Sigmoid colon (tissue), 7 donors: ENCODE results near the gene ZNF85. TPM values are rescaled to one million over a fixed set of nuclear protein-coding genes. Genes with fewer than 3 reads are reported as not detected.

ENCODE experiments used
- DNase-seq: peaks from one replicate; pipeline ENCODE4 v3.0.0-alpha.2; 2019
- H3K27ac ChIP-seq, 4 donors: fragments of 200-600 bp; sonication (generic); one replicate each; pipeline ENCODE4 v1.5.1; 2016 to 2019; ENCODE audit warnings: mild to moderate bottlenecking in 1 of 4
- H3K27me3 ChIP-seq, 3 donors: fragments of 200-600 bp; sonication (generic); one replicate each; pipeline ENCODE4 v1.5.1; 2019; ENCODE audit warnings: mild to moderate bottlenecking in 1 of 3
- H3K36me3 ChIP-seq, 4 donors: fragments of 200-600 bp; sonication (generic); one replicate each; pipeline ENCODE4 v1.5.1; 2016 to 2019
- H3K4me1 ChIP-seq, 4 donors: fragments of 200-600 bp; sonication (generic); one replicate each; pipeline ENCODE4 v1.5.1; 2017 to 2019
- H3K4me3 ChIP-seq, 4 donors: fragments of 200-600 bp; sonication (generic); one replicate each; pipeline ENCODE4 v1.5.1; 2017 to 2019; ENCODE audit warnings: mild to moderate bottlenecking in 2 of 4, moderate library complexity in 1 of 4
- H3K9me3 ChIP-seq, 4 donors: fragments of 200-600 bp in 3 of 4; sonication (generic) in 3 of 4; one replicate each; pipeline versions ENCODE4 v1.5.1 to v1.6.1; 2013 to 2019
- CTCF ChIP-seq, 4 experiments: fragments of 450-650 bp in 3 of 4; fragments of 200-600 bp in 1 of 4; IDR thresholded peaks; one replicate each; pipeline ENCODE4 v1.5.1; 2016 to 2019; ENCODE audit warnings: antibody characterized with exemption in 4 of 4, mild to moderate bottlenecking in 3 of 4, moderate library complexity in 2 of 4
- EP300 ChIP-seq, 4 donors: sonication (generic); formaldehyde crosslinking; IDR thresholded peaks; one replicate each; pipeline ENCODE4 v1.6.1; 2017; ENCODE audit warnings: antibody characterized with exemption in 4 of 4
- POLR2A ChIP-seq, 2 donors: fragments of 450-650 bp; IDR thresholded peaks; one replicate each; pipeline ENCODE4 v1.6.1; 2016; ENCODE audit warnings: antibody characterized with exemption in 2 of 2, mild to moderate bottlenecking in 2 of 2, moderate library complexity in 2 of 2
- POLR2AphosphoS5 ChIP-seq, 4 donors: sonication (generic); formaldehyde crosslinking; IDR thresholded peaks; one replicate each; pipeline ENCODE4 v1.6.1; 2017; ENCODE audit warnings: antibody characterized with exemption in 4 of 4
- WGBS, 2 donors: extraction: QIAGEN DNeasy Blood & Tissue Kit; methylation state at CpG; one replicate each; pipeline ENCODE4 v1.1.7; 2013; 5-methylcytosine and 5-hydroxymethylcytosine counted together
- intact Hi-C: fragments of 100-400 bp; cut with DNase I; formaldehyde crosslinking; loops from one replicate; pipeline ENCODE4 v1.15.1; 2023
- polyA plus RNA-seq, 3 donors: library from polyadenylated mRNA; stranded (reverse); fragments of 200-250 nt; gene quantifications; one replicate each; pipeline ENCODE4 v1.2.3, GENCODE V29; 2013
- total RNA-seq, 4 donors: library from RNA; depleted of rRNA; stranded (reverse); fragments of >200 nt; gene quantifications; one replicate each; pipeline ENCODE4 v1.1.0, GENCODE V29; 2016
- donor health status: healthy with polysubstance abuse.
- donor health status: Bipolar disorder and iron deficiency.
- donor health status: healthy.

Gene ZNF85
- total and polyA plus RNA-seq, 7 donors, result 1.4 to 6.1 (median 4.2) TPM

DNA sequence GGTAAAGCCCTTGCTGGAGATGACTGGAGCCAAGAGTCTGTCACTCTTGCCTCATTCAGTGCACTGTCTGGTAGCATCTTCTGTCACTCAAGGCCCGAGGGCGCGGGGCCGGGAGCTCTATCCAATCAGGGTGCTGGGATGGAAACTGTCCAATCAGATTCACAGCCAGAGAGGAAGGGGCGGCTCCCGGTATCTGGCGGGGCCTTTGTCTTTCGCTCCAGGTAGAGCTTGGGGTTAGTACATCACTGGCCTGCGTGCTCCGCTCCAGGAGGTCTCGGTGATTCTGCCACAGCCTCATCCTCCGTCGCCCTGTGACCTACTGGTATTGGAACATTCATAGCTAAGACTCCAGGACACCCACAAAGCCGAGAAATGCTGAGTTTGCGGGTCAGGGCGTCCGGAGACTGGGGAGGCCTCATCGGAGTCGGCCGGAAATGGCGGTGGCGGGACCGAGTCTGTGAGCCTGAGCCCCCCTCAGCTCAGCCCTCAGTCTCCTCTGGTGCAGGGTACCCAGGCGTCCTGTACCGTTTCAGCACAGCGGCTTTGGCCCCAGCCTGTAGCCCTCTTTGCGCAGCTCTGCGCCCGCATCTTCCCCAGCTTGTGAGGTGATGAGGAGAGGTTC, 76.8 kb downstream of the ZNF85 start:
- peak overlapping the region; percentile 5 to 51 (median 44) for H3K4me3 ChIP-seq
- no peak overlapping the region for H3K27ac ChIP-seq
- TF ChIP-seq EP300 (IDR thresholded peaks at IDR 0.05) (no peak), POLR2A (IDR thresholded peaks at IDR 0.05) (no peak), POLR2AphosphoS5 (IDR thresholded peaks at IDR 0.05) (peak in 2 of 4 donors; percentile 16 to 32), CTCF (IDR thresholded peaks at IDR 0.05) (no peak)
- H3K4me1 ChIP-seq, result peaks cover 0 to 5% (median 3%) of the 10 kb centered on the region in 4 donors
- H3K36me3 ChIP-seq, result no peaks in the 10 kb centered on the region
- DNase-seq, result peak; percentile 91
- WGBS, 2 donors, result 4 to 33% methylated on average over 29 of the region's 29 CpGs
- H3K27me3 ChIP-seq, result no peaks in the 10 kb centered on the region
- intact Hi-C loops, result no loop called here
- no peaks in the 10 kb centered on the region for H3K9me3 ChIP-seq

Other genes with a start within 250 kb of the ZNF85 start
- 1 to 10 TPM; 1.7 to 3.9 (median 3.6) TPM for gene ZNF66, start 146.9 kb upstream of the ZNF85 start, total RNA-seq
- 1 to 10 TPM in 2 of 3 donors, not detected in 1; 2.5 to 5.4 TPM for gene ZNF66, start 146.9 kb upstream of the ZNF85 start, polyA plus RNA-seq
- gene ZNF430, start 97.4 kb downstream of the ZNF85 start, total RNA-seq, result 10 to 100 TPM in 2 of 4 donors, 1 to 10 TPM in 2; 6.7 to 36.2 (median 13.6) TPM
- 1 to 10 TPM in 2 of 3 donors, under 1 TPM in 1; 0.92 to 4.6 (median 4.2) TPM for gene ZNF430, start 97.4 kb downstream of the ZNF85 start, polyA plus RNA-seq
- 1 to 10 TPM; 3.1 to 6.6 (median 5.9) TPM for gene ZNF714, start 159.0 kb downstream of the ZNF85 start, total RNA-seq
- 1 to 10 TPM in 2 of 3 donors, under 1 TPM in 1; 0.23 to 4.6 (median 1.2) TPM for gene ZNF714, start 159.0 kb downstream of the ZNF85 start, polyA plus RNA-seq
- 10 to 100 TPM in 2 of 4 donors, 1 to 10 TPM in 2; 6.4 to 18.6 (median 12.2) TPM for gene ZNF431, start 218.8 kb downstream of the ZNF85 start, total RNA-seq
- 1 to 10 TPM; 1.2 to 7.4 (median 3.0) TPM for gene ZNF431, start 218.8 kb downstream of the ZNF85 start, polyA plus RNA-seq